ENCODE data around the gene ST7. TPM values are rescaled to one million over a fixed set of nuclear protein-coding genes. Genes with fewer than 3 reads are reported as not detected.

The ST7 gene
- polyA plus RNA-seq, 1 donor (not counting 4 experiments of a cell fraction or from before 2014, with no cell fraction given): 16.9 TPM

- H3K9me3 ChIP-seq (ENCODE audit: control insufficient read depth, low read depth, low read length): no peaks in the 10 kb centered on the region
- dilution Hi-C loops (cut with MboI; ENCODE audit: extremely low pct_ligation_motif_present, low sequenced_read_pairs): no loop called here
- H3K9me1 ChIP-seq (ENCODE audit: control insufficient read depth, extremely low read depth, insufficient read depth, low read length): no peaks in the 10 kb centered on the region
- H3K4me1 ChIP-seq (ENCODE audit: control insufficient read depth, extremely low read depth, insufficient read depth, low read length): peaks cover 7% of the 10 kb centered on the region
- H2AFZ ChIP-seq (ENCODE audit: control insufficient read depth, low read length): no peak overlapping the region
- no peak overlapping the region for H3K27ac ChIP-seq (ENCODE audit: control insufficient read depth, insufficient read depth, low read length)
- H3K79me2 ChIP-seq (ENCODE audit: control insufficient read depth, insufficient read depth, low read length): peaks cover 6% of the 10 kb centered on the region
- no peak overlapping the region for H3K9ac ChIP-seq (ENCODE audit: control insufficient read depth, extremely low read depth, insufficient read depth, low read length)
- FAIRE-seq (no peak), DNase-seq (ENCODE audit: low read depth, low spot score) (no peak)
- no peak for TF ChIP-seq EZH2 (IDR thresholded peaks at IDR 0.05; ENCODE audit: low read length)
- TF ChIP-seq, protein P1, sequence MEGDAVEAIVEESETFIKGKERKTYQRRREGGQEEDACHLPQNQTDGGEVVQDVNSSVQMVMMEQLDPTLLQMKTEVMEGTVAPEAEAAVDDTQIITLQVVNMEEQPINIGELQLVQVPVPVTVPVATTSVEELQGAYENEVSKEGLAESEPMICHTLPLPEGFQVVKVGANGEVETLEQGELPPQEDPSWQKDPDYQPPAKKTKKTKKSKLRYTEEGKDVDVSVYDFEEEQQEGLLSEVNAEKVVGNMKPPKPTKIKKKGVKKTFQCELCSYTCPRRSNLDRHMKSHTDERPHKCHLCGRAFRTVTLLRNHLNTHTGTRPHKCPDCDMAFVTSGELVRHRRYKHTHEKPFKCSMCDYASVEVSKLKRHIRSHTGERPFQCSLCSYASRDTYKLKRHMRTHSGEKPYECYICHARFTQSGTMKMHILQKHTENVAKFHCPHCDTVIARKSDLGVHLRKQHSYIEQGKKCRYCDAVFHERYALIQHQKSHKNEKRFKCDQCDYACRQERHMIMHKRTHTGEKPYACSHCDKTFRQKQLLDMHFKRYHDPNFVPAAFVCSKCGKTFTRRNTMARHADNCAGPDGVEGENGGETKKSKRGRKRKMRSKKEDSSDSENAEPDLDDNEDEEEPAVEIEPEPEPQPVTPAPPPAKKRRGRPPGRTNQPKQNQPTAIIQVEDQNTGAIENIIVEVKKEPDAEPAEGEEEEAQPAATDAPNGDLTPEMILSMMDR (optimal IDR thresholded peaks at IDR 0.05 in 1 of 3, IDR thresholded peaks at IDR 0.05 in 1 of 3, conservative IDR thresholded peaks at IDR 0.05 in 1 of 3; ENCODE audit: extremely low read depth in 1 of 3, insufficient read depth in 2 of 3, low read length in 3 of 3): no peak
- H3K27me3 ChIP-seq (ENCODE audit: control insufficient read depth, extremely low read depth, insufficient read depth, low read length): no peaks in the 10 kb centered on the region
- H3K4me3 ChIP-seq (ENCODE audit: control insufficient read depth in 2 of 3, extremely low read depth in 1 of 3, insufficient read depth in 2 of 3, low read depth in 1 of 3, low read length in 3 of 3): no peak overlapping the region
- H3K36me3 ChIP-seq (ENCODE audit: control insufficient read depth in 2 of 2, extremely low read depth in 1 of 2, insufficient read depth in 2 of 2, low read length in 2 of 2): no peaks in the 10 kb centered on the region
- H3K4me2 ChIP-seq (ENCODE audit: control insufficient read depth, extremely low read depth, insufficient read depth, low read depth, low read length): no peak overlapping the region
- H4K20me1 ChIP-seq (ENCODE audit: control insufficient read depth, extremely low read depth, insufficient read depth, low read length): no peaks in the 10 kb centered on the region
Observed at GRCh38 chr7:117006907-117007684, 53.8 kb downstream of the ST7 start.

DNA sequence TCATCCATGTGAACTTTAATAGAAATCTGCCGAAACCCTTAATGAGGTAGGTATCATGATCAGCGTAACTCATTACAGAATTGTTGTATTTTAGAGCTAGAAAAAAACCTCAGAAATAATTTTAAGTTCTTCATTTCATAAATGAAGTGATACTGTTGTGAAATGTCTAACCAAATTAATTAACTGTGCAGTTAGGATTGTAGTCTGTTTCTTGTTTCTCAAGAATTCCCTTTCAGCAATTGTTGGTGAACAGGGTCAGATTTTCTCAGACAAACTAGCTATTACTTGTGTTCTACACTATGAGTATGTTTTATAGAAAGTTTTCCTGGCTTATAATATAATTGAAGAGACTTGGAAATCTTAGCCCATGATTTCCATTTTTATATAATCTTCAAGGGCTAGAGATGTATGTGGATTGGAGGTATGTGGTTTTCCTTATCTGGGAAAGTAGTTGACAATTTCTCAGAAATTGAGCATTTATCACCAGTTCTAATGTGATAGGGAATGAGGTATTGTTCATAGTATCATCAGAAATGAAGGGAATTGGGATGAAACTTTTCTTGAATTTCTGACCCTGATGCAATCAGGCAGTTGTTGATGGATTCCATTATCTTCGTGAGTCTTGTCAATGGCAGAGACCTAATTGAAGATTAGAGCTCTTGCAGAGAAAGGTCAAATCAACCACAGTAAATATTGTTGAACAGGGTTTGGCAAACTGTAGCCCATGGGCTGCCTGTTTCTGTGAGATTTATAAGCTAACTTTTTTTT is 55.0 kb downstream of the ST7 start:
- H3K4me1 ChIP-seq (ENCODE audit: control insufficient read depth, extremely low read depth, insufficient read depth, low read length): peaks cover 7% of the 10 kb centered on the region
- H3K9ac ChIP-seq (ENCODE audit: control insufficient read depth, extremely low read depth, insufficient read depth, low read length): no peak overlapping the region
- H3K36me3 ChIP-seq (ENCODE audit: control insufficient read depth in 2 of 2, extremely low read depth in 1 of 2, insufficient read depth in 2 of 2, low read length in 2 of 2): no peaks in the 10 kb centered on the region
- no peaks in the 10 kb centered on the region for H3K9me1 ChIP-seq (ENCODE audit: control insufficient read depth, extremely low read depth, insufficient read depth, low read length)
- no peak overlapping the region for H3K27ac ChIP-seq (ENCODE audit: control insufficient read depth, insufficient read depth, low read length)
- H3K4me3 ChIP-seq (ENCODE audit: control insufficient read depth in 2 of 3, extremely low read depth in 1 of 3, insufficient read depth in 2 of 3, low read depth in 1 of 3, low read length in 3 of 3): no peak overlapping the region
- dilution Hi-C loops (cut with MboI; ENCODE audit: extremely low pct_ligation_motif_present, low sequenced_read_pairs): no loop called here
- peaks cover 6% of the 10 kb centered on the region for H3K79me2 ChIP-seq (ENCODE audit: control insufficient read depth, insufficient read depth, low read length)
- H3K4me2 ChIP-seq (ENCODE audit: control insufficient read depth, extremely low read depth, insufficient read depth, low read depth, low read length): no peak overlapping the region
- no peaks in the 10 kb centered on the region for H3K9me3 ChIP-seq (ENCODE audit: control insufficient read depth, low read depth, low read length)
- no peak for DNase-seq (ENCODE audit: low read depth, low spot score)
- H2AFZ ChIP-seq (ENCODE audit: control insufficient read depth, low read length): no peak overlapping the region
- H3K27me3 ChIP-seq (ENCODE audit: control insufficient read depth, extremely low read depth, insufficient read depth, low read length): no peaks in the 10 kb centered on the region
- TF ChIP-seq EZH2 (IDR thresholded peaks at IDR 0.05; ENCODE audit: low read length): no peak
- TF ChIP-seq, protein P1 (optimal IDR thresholded peaks at IDR 0.05 in 1 of 3, IDR thresholded peaks at IDR 0.05 in 1 of 3, conservative IDR thresholded peaks at IDR 0.05 in 1 of 3; ENCODE audit: extremely low read depth in 1 of 3, insufficient read depth in 2 of 3, low read length in 3 of 3): no peak
- no peaks in the 10 kb centered on the region for H4K20me1 ChIP-seq (ENCODE audit: control insufficient read depth, extremely low read depth, insufficient read depth, low read length)
- no peak for FAIRE-seq
